ENCODE data around the gene AMFR. TPM values are rescaled to one million over a fixed set of nuclear protein-coding genes. Genes with fewer than 3 reads are reported as not detected.
A peak's percentile ranks its signal among the peaks of the same experiment; 100 is the strongest.

Gene AMFR
- total and polyA plus RNA-seq, 2 of the 8 experiments (the other 6 are each of a cell fraction or from before 2014, with no cell fraction given), result 18.6 to 21.7 TPM

GRCh38 chr16:56316545-56316944 is 108.8 kb downstream of the AMFR start:
- Histone ChIP-seq H2BK120ac (replicated peaks; ENCODE audit: low read depth, low read length) (no peak overlapping the region), H2BK20ac (ENCODE audit: low read length) (no peak overlapping the region), H4K8ac (ENCODE audit: extremely low read depth, insufficient read depth, low read length) (peak overlapping the region; percentile 38; the same call in 1 of the 2 replicates), H3K4me2 (ENCODE audit: insufficient read depth in 1 of 2, low read depth in 2 of 2, low read length in 2 of 2) (no peak overlapping the region), H4K5ac (ENCODE audit: insufficient read length, low read depth, low read length) (no peak overlapping the region), H3K23me2 (ENCODE audit: low read depth, low read length) (no peaks in the 10 kb centered on the region), H3K79me1 (ENCODE audit: low read depth, low read length) (no peaks in the 10 kb centered on the region), H3K27me3 (replicated peaks in 1 of 4; ENCODE audit: control insufficient read depth in 3 of 4, extremely low read depth in 1 of 4, insufficient read depth in 3 of 4, low read length in 3 of 4) (peaks cover 0 to 5% (median 0%) of the 10 kb centered on the region in 4 experiments; a peak in 2 of 7 replicates), H3K4me3 (ENCODE audit: extremely low read depth in 1 of 4, insufficient read depth in 2 of 4, low read depth in 3 of 4, low read length in 4 of 4) (no peak overlapping the region), H2AFZ (ENCODE audit: low read length) (no peak overlapping the region), H2BK12ac (ENCODE audit: low read depth, low read length) (no peak overlapping the region), H2BK5ac (ENCODE audit: low read depth, low read length) (no peak overlapping the region), H3K18ac (ENCODE audit: extremely low read depth, low read length) (no peak overlapping the region), H4K91ac (replicated peaks; ENCODE audit: insufficient read length, low read length) (no peak overlapping the region), H4K20me1 (replicated peaks in 1 of 2; ENCODE audit: control insufficient read depth in 1 of 2, insufficient read depth in 2 of 2, low read length in 2 of 2) (peaks cover 0 to 4% of the 10 kb centered on the region in 2 experiments), H3K9ac (replicated peaks in 1 of 4; ENCODE audit: extremely low read depth in 1 of 4, low read depth in 3 of 4, low read length in 3 of 4) (no peak overlapping the region), H3K9me3 (ENCODE audit: insufficient read depth in 2 of 2, low read depth in 1 of 2, low read length in 1 of 2) (no peaks in the 10 kb centered on the region), H2BK15ac (ENCODE audit: low read length) (no peak overlapping the region), H3K23ac (ENCODE audit: insufficient read length) (no peak overlapping the region), H3K56ac (replicated peaks; ENCODE audit: insufficient read length, low read depth, low read length) (no peak overlapping the region), H3K36me3 (ENCODE audit: control insufficient read depth in 2 of 4, insufficient read depth in 4 of 4, low read length in 3 of 4) (no peaks in the 10 kb centered on the region), H3K27ac (ENCODE audit: low read depth, low read length) (no peak overlapping the region), H3K4me1 (replicated peaks in 1 of 4; ENCODE audit: control insufficient read depth in 3 of 4, insufficient read depth in 4 of 4, low read length in 3 of 4) (peaks cover 0 to 4% (median 3%) of the 10 kb centered on the region in 4 experiments; a peak in 2 of 7 replicates), H2AK5ac (ENCODE audit: low read depth, low read length) (no peak overlapping the region), H3K79me2 (ENCODE audit: control insufficient read depth in 1 of 2, insufficient read depth in 2 of 2, low read length in 2 of 2) (no peaks in the 10 kb centered on the region), H3K4ac (replicated peaks; ENCODE audit: insufficient read length, low read depth, low read length) (no peak overlapping the region), H3K14ac (ENCODE audit: insufficient read length) (no peak overlapping the region)
- DNase-seq (ENCODE audit: low read depth in 1 of 2, low spot score in 2 of 2), result no peak
- WGBS, 2 experiments (ENCODE audit: extremely low coverage in 1 of 2, insufficient coverage in 1 of 2, insufficient read length in 1 of 2, insufficient replicate concordance in 2 of 2, low coverage in 1 of 2, low lambda C conversion rate in 2 of 2, missing lambda C conversion rate in 1 of 2), result 83% methylated on average over 7 of the region's 7 CpGs; no CpG with 5 or more reads in 1 of the 2 experiments
- TF ChIP-seq ATF3 (IDR thresholded peaks at IDR 0.05; ENCODE audit: insufficient read depth, low read depth, low read length) (no peak), RAD21 (IDR thresholded peaks at IDR 0.05 in 1 of 2, conservative IDR thresholded peaks at IDR 0.05 in 1 of 2; ENCODE audit: low read depth in 2 of 2, low read length in 2 of 2) (peak; percentile 11 to 38; a peak in 2 of 4 replicates), CTCF (IDR thresholded peaks at IDR 0.05; ENCODE audit: control extremely low read depth in 1 of 3, insufficient read depth in 1 of 3, low read depth in 1 of 3, low read length in 3 of 3) (peak; percentile 18 to 58 (median 33); a peak in 3 of 4 replicates), BRCA1 (IDR thresholded peaks at IDR 0.05; ENCODE audit: low read depth, low read length) (no peak)
- FAIRE-seq, result no peak
- ChIA-PET POLR2A (ENCODE audit: partially characterized antibody) (no interaction called here), CTCF (ENCODE audit: partially characterized antibody) (interaction anchor here (1.1 to 6.2 kb wide), 5 partner anchors 11 to 373 kb away, joined by 3 to 61 read pairs (median 15); no protein-coding TSS in a partner anchor)
